K562 (cell line): ENCODE measurements around the gene PCDHGA8. TPM values are rescaled to one million over a fixed set of nuclear protein-coding genes. Genes with fewer than 3 reads are reported as not detected.

Experiments used
- ATAC-seq: fragments of 200-7000 bp; cut with Tn5 transposase; 3 replicates; pipeline ENCODE4 v1.9.1; 2020; ENCODE audit warnings: moderate library complexity
- BruUV-seq: library from RNA; stranded (reverse); fragments of 400-500 nt; replicated peaks from 2 replicates; lab custom pipeline; 2021; lab: Mats Ljungman, UMichigan
- CTCF ChIA-PET: fragments of 300-600 bp; formaldehyde crosslinking; extraction: SDS; loops from one replicate; lab custom pipeline; 2021; ENCODE audit warnings: low intra/inter-chr PET ratio; lab: Yijun Ruan, JAX
- POLR2A ChIA-PET: fragments of 300-600, 350-650 bp; sonication (Branson Sonifier 250); formaldehyde crosslinking; extraction: SDS; loops from one replicate; lab custom pipeline; 2021; ENCODE audit warnings: antibody characterized with exemption, inconsistent platforms; lab: Yijun Ruan, JAX
- DNase-seq, 4 experiments: peaks; one replicate each; pipeline versions ENCODE4 v3.0.0 to v3.0.0-alpha.2; 2011 to 2018; ENCODE audit warnings: low spot score in 3 of 4, mixed read lengths in 3 of 4; ENCODE audit errors: extremely low read depth in 1 of 4
- FAIRE-seq: peaks from 2 replicates; lab custom pipeline; 2011; peaks lifted over from hg19 to GRCh38; lab: Jason Lieb, UNC
- H2AFZ ChIP-seq: 2 replicates; pipeline ENCODE4 v1.6.0; 2011; ENCODE audit warnings: low read depth, low read length, control low read depth, inconsistent platforms
- H3K27ac ChIP-seq: fragments of 200-600 bp; 3 replicates; pipeline ENCODE4 v1.8.0; 2011; ENCODE audit warnings: low read depth, mild to moderate bottlenecking, control low read depth, inconsistent platforms, low read length, moderate library complexity, mixed read lengths; ENCODE audit errors: extremely low read depth
- H3K27me3 ChIP-seq, 2 experiments: fragments of 300-600 bp in 1 of 2; 2 replicates in 1 of 2; 3 replicates in 1 of 2; pipeline versions ENCODE4 v1.6.0 to v1.8.0; 2011; ENCODE audit warnings: inconsistent platforms in 2 of 2, low read length in 2 of 2, mild to moderate bottlenecking in 1 of 2, mixed read lengths in 1 of 2, moderate library complexity in 1 of 2; ENCODE audit not compliant: control insufficient read depth in 2 of 2, insufficient read depth in 2 of 2
- H3K36me3 ChIP-seq: fragments of 300-600 bp; 3 replicates; pipeline ENCODE4 v1.8.0; 2011; ENCODE audit warnings: mild to moderate bottlenecking, low read length, inconsistent platforms; ENCODE audit not compliant: control insufficient read depth, insufficient read depth
- H3K4me1 ChIP-seq, 2 experiments: fragments of 200-600 bp in 1 of 2; replicated peaks in 1 of 2; 2 replicates in 1 of 2; 3 replicates in 1 of 2; pipeline versions ENCODE4 v1.5.1 to v1.8.0; 2011; ENCODE audit warnings: inconsistent platforms in 2 of 2, low read length in 2 of 2, mild to moderate bottlenecking in 1 of 2, mixed read lengths in 1 of 2, moderate library complexity in 1 of 2; ENCODE audit not compliant: control insufficient read depth in 2 of 2, insufficient read depth in 2 of 2
- H3K4me2 ChIP-seq: 2 replicates; pipeline ENCODE4 v1.6.1; 2011; ENCODE audit warnings: low read length, control low read depth, inconsistent platforms, mixed read lengths; ENCODE audit not compliant: insufficient read depth
- H3K4me3 ChIP-seq: fragments of 200-600 bp; sonication (generic), shearing (Covaris generic); 2 replicates; pipeline ENCODE4 v1.5.1; 2016; ENCODE audit warnings: control low read depth, inconsistent platforms
- H3K79me2 ChIP-seq: fragments of 200-600 bp; 3 replicates; pipeline ENCODE4 v1.8.0; 2011; ENCODE audit warnings: low read length, inconsistent platforms; ENCODE audit not compliant: control insufficient read depth, insufficient read depth
- H3K9ac ChIP-seq, 2 experiments: 2 replicates each; pipeline versions ENCODE4 v1.6.0 to v1.6.1; 2011; ENCODE audit warnings: low read depth in 2 of 2, low read length in 2 of 2, control low read depth in 1 of 2, inconsistent platforms in 1 of 2, mild to moderate bottlenecking in 1 of 2, mixed read lengths in 1 of 2; ENCODE audit not compliant: insufficient read depth in 1 of 2
- H3K9me1 ChIP-seq: one replicate; pipeline ENCODE4 v1.6.0; 2011; ENCODE audit warnings: inconsistent platforms, mild to moderate bottlenecking, low read length, moderate library complexity; ENCODE audit not compliant: control insufficient read depth, insufficient read depth
- H3K9me3 ChIP-seq: replicated peaks from 2 replicates; pipeline ENCODE4 v1.5.1; 2011; ENCODE audit warnings: low read depth, low read length, inconsistent platforms; ENCODE audit not compliant: control insufficient read depth, insufficient read depth
- H4K20me1 ChIP-seq: replicated peaks from 2 replicates; pipeline ENCODE4 v1.6.1; 2011; ENCODE audit warnings: low read length, inconsistent platforms, mixed read lengths; ENCODE audit not compliant: control insufficient read depth, insufficient read depth
- BACH1 ChIP-seq: fragments of 200-800 bp; sonication (Bioruptor generic); IDR thresholded peaks from 2 replicates; pipeline ENCODE4 v1.6.1; 2016; ENCODE audit warnings: missing genetic modification characterization, missing compliant biosample characterization
- CTCF ChIP-seq, 3 experiments: IDR thresholded peaks in 2 of 3; conservative IDR thresholded peaks in 1 of 3; 2 replicates each; pipeline ENCODE4 v1.5.1; 2011 to 2012; ENCODE audit warnings: low read length in 3 of 3, mild to moderate bottlenecking in 3 of 3, control low read depth in 2 of 3, improper control_type of control experiment in 1 of 3, inconsistent platforms in 1 of 3, low read depth in 1 of 3, mixed read lengths in 1 of 3, moderate library complexity in 1 of 3; ENCODE audit not compliant: insufficient read depth in 2 of 3
- FOS ChIP-seq: IDR thresholded peaks from 3 replicates; pipeline ENCODE4 v1.6.1; 2011; ENCODE audit not compliant: insufficient read length; ENCODE audit errors: extremely low read depth
- GABPB2 ChIP-seq: fragments of 250-450 bp; sonication (Bioruptor Pico); conservative IDR thresholded peaks from 2 replicates; pipeline ENCODE4 v1.5.1; 2021; ENCODE audit warnings: mild to moderate bottlenecking
- HMBOX1 ChIP-seq: sonication (generic); IDR thresholded peaks from 2 replicates; pipeline ENCODE4 v1.6.1; 2016
- HMG20B ChIP-seq: fragments of 250-450 bp; sonication (Bioruptor Pico); IDR thresholded peaks from 2 replicates; pipeline ENCODE4 v1.5.0; 2021; ENCODE audit warnings: mild to moderate bottlenecking
- MTA3 ChIP-seq: fragments of 450-650 bp; formaldehyde crosslinking; IDR thresholded peaks from 2 replicates; pipeline ENCODE4 v1.6.1; 2017; ENCODE audit warnings: mild to moderate bottlenecking, borderline replicate concordance
- NFATC3 ChIP-seq: fragments of 450-650 bp; IDR thresholded peaks from 2 replicates; pipeline ENCODE4 v1.6.1; 2017; ENCODE audit warnings: mild to moderate bottlenecking
- NR4A1 ChIP-seq, 2 experiments: fragments of 250-450 bp in 1 of 2; fragments of 450-650 bp in 1 of 2; sonication (Bioruptor Pico) in 1 of 2; IDR thresholded peaks; 2 replicates each; pipeline versions ENCODE4 v1.4.0 to v1.6.1; 2016 to 2020; ENCODE audit warnings: mild to moderate bottlenecking in 2 of 2, missing compliant biosample characterization in 1 of 2, missing genetic modification characterization in 1 of 2, moderate library complexity in 1 of 2
- SREBF2 ChIP-seq: sonication (generic); formaldehyde crosslinking; IDR thresholded peaks from 2 replicates; pipeline ENCODE4 v1.4.0; 2020; ENCODE audit warnings: mild to moderate bottlenecking, missing genetic modification reagents
- TOE1 ChIP-seq, 2 experiments: fragments of 450-650 bp in 1 of 2; sonication (generic) in 1 of 2; formaldehyde crosslinking in 1 of 2; IDR thresholded peaks; 2 replicates each; pipeline versions ENCODE4 v1.7.1 to v1.8.0; 2016 to 2022; ENCODE audit warnings: borderline replicate concordance in 2 of 2, mild to moderate bottlenecking in 2 of 2, antibody characterized with exemption in 1 of 2, inconsistent platforms in 1 of 2, low read depth in 1 of 2, missing genetic modification reagents in 1 of 2, moderate library complexity in 1 of 2
- ZFX ChIP-seq: sonication (generic); formaldehyde crosslinking; IDR thresholded peaks from 2 replicates; pipeline ENCODE4 v1.8.0; 2022; ENCODE audit warnings: mild to moderate bottlenecking, missing genetic modification reagents, moderate library complexity
- ZNF263 ChIP-seq: sonication (generic); formaldehyde crosslinking; IDR thresholded peaks from 2 replicates; pipeline ENCODE4 v1.8.0; 2022; ENCODE audit warnings: mild to moderate bottlenecking, missing genetic modification reagents, borderline replicate concordance
- ZNF280A ChIP-seq: fragments of 450-650 bp; IDR thresholded peaks from 2 replicates; pipeline ENCODE4 v1.6.1; 2018; ENCODE audit warnings: mild to moderate bottlenecking, low read depth; ENCODE audit not compliant: partially characterized antibody
- WGBS: fragments of 100-300 bp; shearing (Covaris generic); methylation state at CpG from one replicate; pipeline ENCODE4 v1.1.6; 2016; ENCODE audit warnings: low coverage, mixed read lengths; ENCODE audit not compliant: insufficient coverage; ENCODE audit errors: missing lambda C conversion rate; 5-methylcytosine and 5-hydroxymethylcytosine counted together
- in situ Hi-C: fragments of 300-500 bp; cut with MboI; formaldehyde crosslinking; loops from 4 replicates; pipeline ENCODE4 v1.15.0; 2018; ENCODE audit warnings: inconsistent platforms, mixed read lengths
- intact Hi-C: fragments of 100-400 bp; cut with micrococcal nuclease; formaldehyde crosslinking; loops from 2 replicates; pipeline ENCODE4 v1.14.2; 2022
- polyA plus RNA-seq, 8 experiments: library from polyadenylated mRNA; depleted of rRNA in 4 of 8; stranded (reverse) in 5 of 8; unstranded in 3 of 8; fragments of >200 nt; fragmentation: Nextera tagmentation in 2 of 8; fragmentation: Illumina TruSeq in 1 of 8; extraction: Ambion mirVana in 2 of 8; extraction: Trizol in 1 of 8; gene quantifications; 2 replicates each; pipeline versions ENCODE4 v1.2.1 to v1.2.3, GENCODE V29; 2011 to 2014; ENCODE audit warnings: inconsistent platforms in 1 of 8, missing spikeins in 1 of 8
- total RNA-seq, 7 experiments: library from RNA; depleted of rRNA in 6 of 7; stranded (reverse); fragments of >200 nt in 6 of 7; fragmentation: Illumina TruSeq in 2 of 7; extraction: Trizol in 2 of 7; gene quantifications; 2 replicates each; pipeline versions ENCODE4 v1.2.1 to v1.2.3, GENCODE V29; 2011 to 2021; ENCODE audit warnings: low replicate concordance in 1 of 7

The PCDHGA8 gene
- total and polyA plus RNA-seq, 9 of the 15 experiments (the other 6 are each of a cell fraction or from before 2014, with no cell fraction given) = 0.04 to 0.11 (median 0.07) TPM; not detected in 2

- intact Hi-C loops (no loop called here), in situ Hi-C loops (no loop called here)
- WGBS = 0% methylated on average over 2 of the region's 2 CpGs
- Histone ChIP-seq H3K9me1 (no peaks in the 10 kb centered on the region), H3K4me2 (no peak overlapping the region), H3K27ac (no peak overlapping the region), H3K9ac (no peak overlapping the region), H3K9me3 (no peaks in the 10 kb centered on the region), H2AFZ (no peak overlapping the region), H3K79me2 (no peaks in the 10 kb centered on the region), H3K4me1 (peaks cover 0 to 11% of the 10 kb centered on the region in 2 experiments; a peak in 2 of 5 replicates), H4K20me1 (no peaks in the 10 kb centered on the region), H3K36me3 (no peaks in the 10 kb centered on the region), H3K4me3 (no peak overlapping the region), H3K27me3 (peaks cover 0 to 17% of the 10 kb centered on the region in 2 experiments; a peak in 2 of 5 replicates)
- FAIRE-seq (no peak), DNase-seq (no peak), ATAC-seq (no peak)
- no TSS peak for BruUV-seq
- POLR2A ChIA-PET = no interaction called here
- CTCF ChIA-PET = no interaction called here
- TF ChIP-seq HMBOX1 (no peak), CTCF (IDR thresholded peaks at IDR 0.05 in 2 of 3, conservative IDR thresholded peaks at IDR 0.05 in 1 of 3; ENCODE audit: insufficient read depth in 2 of 3, low read depth in 1 of 3, low read length in 3 of 3) (no peak), NFATC3 (no peak), SREBF2 (CRISPR knock-in tag) (no peak), GABPB2 (no peak), BACH1 (tag) (no peak), ZNF263 (CRISPR knock-in tag) (no peak), MTA3 (no peak), TOE1 (IDR thresholded peaks at IDR 0.05; ENCODE audit: borderline replicate concordance) (no peak), TOE1 (CRISPR knock-in tag; IDR thresholded peaks at IDR 0.05; ENCODE audit: borderline replicate concordance, low read depth) (no peak), FOS (no peak), HMG20B (CRISPR knock-in tag) (no peak), ZFX (CRISPR knock-in tag) (no peak), NR4A1 (CRISPR knock-in tag; IDR thresholded peaks at IDR 0.05) (no peak), NR4A1 (tag; IDR thresholded peaks at IDR 0.05) (no peak), ZNF280A (no peak)
Observed at GRCh38 chr5:141437221-141437620, 44.8 kb downstream of the PCDHGA8 start.
